Endodermal cell (in vitro differentiated cells): ENCODE results near the gene TRIM6. TPM values are rescaled to one million over a fixed set of nuclear protein-coding genes. Genes with fewer than 3 reads are reported as not detected.

Experiments used
- DNase-seq: peaks from one replicate; pipeline ENCODE4 v3.0.0-alpha.2; 2017
- H3K27ac ChIP-seq: 2 replicates; pipeline ENCODE4 v1.5.1; 2013; ENCODE audit warnings: mild to moderate bottlenecking, low read depth, low read length, moderate library complexity
- H3K27me3 ChIP-seq: 2 replicates; pipeline ENCODE4 v1.6.1; 2013; ENCODE audit warnings: mild to moderate bottlenecking, low read length, moderate library complexity; ENCODE audit not compliant: insufficient read depth, control insufficient read depth, poor library complexity, severe bottlenecking
- H3K36me3 ChIP-seq: 2 replicates; pipeline ENCODE4 v1.7.0; 2013; ENCODE audit warnings: mild to moderate bottlenecking, low read length, moderate library complexity; ENCODE audit not compliant: control insufficient read depth, insufficient read depth
- H3K4me1 ChIP-seq: one replicate; pipeline ENCODE4 v1.7.0; 2013; ENCODE audit warnings: low read length; ENCODE audit not compliant: control insufficient read depth, insufficient read depth
- H3K4me3 ChIP-seq: 2 replicates; pipeline ENCODE4 v1.5.1; 2013; ENCODE audit warnings: mild to moderate bottlenecking, low read length, moderate library complexity
- H3K9ac ChIP-seq: 2 replicates; pipeline ENCODE4 v1.6.1; 2013; ENCODE audit warnings: mild to moderate bottlenecking, low read length, moderate library complexity; ENCODE audit not compliant: poor library complexity, severe bottlenecking; ENCODE audit errors: extremely low read depth
- H3K9me3 ChIP-seq: 2 replicates; pipeline ENCODE4 v1.6.1; 2013; ENCODE audit warnings: mild to moderate bottlenecking, low read length, moderate library complexity; ENCODE audit not compliant: control insufficient read depth
- H3K27ac Mint-ChIP-seq: 2 replicates; pipeline ENCODE4 v1.8.0; 2020; ENCODE audit warnings: mixed read lengths
- H3K27me3 Mint-ChIP-seq: 2 replicates; pipeline ENCODE4 v1.8.0; 2021; ENCODE audit warnings: mild to moderate bottlenecking, mixed read lengths; ENCODE audit not compliant: insufficient read depth
- H3K36me3 Mint-ChIP-seq: 2 replicates; pipeline ENCODE4 v1.8.0; 2020; ENCODE audit warnings: low read depth, mixed read lengths
- H3K4me1 Mint-ChIP-seq: 2 replicates; pipeline ENCODE4 v1.8.0; 2020; ENCODE audit warnings: mixed read lengths
- H3K4me3 Mint-ChIP-seq: 2 replicates; pipeline ENCODE4 v1.8.0; 2020; ENCODE audit warnings: mild to moderate bottlenecking, moderate library complexity, mixed read lengths
- H3K9me3 Mint-ChIP-seq: 2 replicates; pipeline ENCODE4 v1.8.0; 2020; ENCODE audit warnings: mild to moderate bottlenecking, mixed read lengths
- CTCF ChIP-seq: fragments of 200-600 bp; sonication (generic); conservative IDR thresholded peaks from 2 replicates; pipeline ENCODE4 v1.5.0; 2021; ENCODE audit warnings: antibody characterized with exemption, mild to moderate bottlenecking
- WGBS, 2 experiments: methylation state at CpG; one replicate each; pipeline versions ENCODE4 v1.1.5 to v1.1.7; 2013; ENCODE audit warnings: missing lambda C conversion rate in 2 of 2, mixed read lengths in 1 of 2; ENCODE audit not compliant: insufficient coverage in 1 of 2, insufficient read length in 1 of 2; 5-methylcytosine and 5-hydroxymethylcytosine counted together
- total RNA-seq, 2 donors: library from RNA; stranded (reverse); fragmentation: NEBNext Ultra II Directional in 1 of 2; extraction: Animal tissue kit (Norgen Biotek cat#: 25700) in 1 of 2; gene quantifications; 2 replicates in 1 of 2; 3 replicates in 1 of 2; pipeline ENCODE4 v1.2.1, GENCODE V29; 2021

Gene TRIM6
- total RNA-seq, 2 donors from 2014 or later = 17.4 to 26.1 TPM

- WGBS, 2 experiments = 86 to 90% methylated on average over 2 to 5 of the region's 5 CpGs
- no peaks in the 10 kb centered on the region for H3K9me3 ChIP-seq
- no peak overlapping the region for H3K4me3 ChIP-seq
- no peak for DNase-seq
- no peaks in the 10 kb centered on the region for H3K27me3 ChIP-seq
- no peak overlapping the region for H3K27ac Mint-ChIP-seq
- no peak overlapping the region for H3K4me3 Mint-ChIP-seq
- H3K9me3 Mint-ChIP-seq = peaks cover 11% of the 10 kb centered on the region
- H3K36me3 ChIP-seq = no peaks in the 10 kb centered on the region
- peaks cover 17% of the 10 kb centered on the region for H3K4me1 Mint-ChIP-seq
- no peaks in the 10 kb centered on the region for H3K4me1 ChIP-seq
- peaks cover 1% of the 10 kb centered on the region for H3K27me3 Mint-ChIP-seq
- H3K27ac ChIP-seq = no peak overlapping the region
- no peaks in the 10 kb centered on the region for H3K36me3 Mint-ChIP-seq
- H3K9ac ChIP-seq = no peak overlapping the region
- TF ChIP-seq CTCF = no peak
Observed at GRCh38 chr11:5592615-5593014, 3.8 kb upstream of the TRIM6 start.

GRCh38 chr11:5593146-5593545, 3.3 kb upstream of the TRIM6 start:
- Histone ChIP-seq H3K27ac (no peak overlapping the region), H3K4me1 (peaks cover 2% of the 10 kb centered on the region), H3K36me3 (no peaks in the 10 kb centered on the region), H3K27me3 (no peaks in the 10 kb centered on the region), H3K4me3 (no peak overlapping the region), H3K9ac (no peak overlapping the region), H3K9me3 (no peaks in the 10 kb centered on the region)
- H3K27me3 Mint-ChIP-seq = peaks cover 1% of the 10 kb centered on the region
- H3K36me3 Mint-ChIP-seq = no peaks in the 10 kb centered on the region
- peaks cover 11% of the 10 kb centered on the region for H3K9me3 Mint-ChIP-seq
- DNase-seq = no peak
- no peak overlapping the region for H3K27ac Mint-ChIP-seq
- no peak for TF ChIP-seq CTCF
- no CpG with 5 or more reads among the region's 1 CpG for WGBS, 2 experiments
- peaks cover 22% of the 10 kb centered on the region for H3K4me1 Mint-ChIP-seq
- no peak overlapping the region for H3K4me3 Mint-ChIP-seq

- no peaks in the 10 kb centered on the region for H3K9me3 Mint-ChIP-seq
- Histone ChIP-seq H3K9ac (no peak overlapping the region), H3K27me3 (no peaks in the 10 kb centered on the region), H3K27ac (no peak overlapping the region), H3K4me3 (peak overlapping the region; percentile 88), H3K9me3 (no peaks in the 10 kb centered on the region), H3K4me1 (peaks cover 4% of the 10 kb centered on the region), H3K36me3 (no peaks in the 10 kb centered on the region)
- peaks cover 1% of the 10 kb centered on the region for H3K27me3 Mint-ChIP-seq
- no peak overlapping the region for H3K27ac Mint-ChIP-seq
- no peaks in the 10 kb centered on the region for H3K36me3 Mint-ChIP-seq
- peak overlapping the region; percentile 84 for H3K4me3 Mint-ChIP-seq
- WGBS, 2 experiments = 29 to 30% methylated on average over 2 to 3 of the region's 3 CpGs
- no peak for TF ChIP-seq CTCF
- DNase-seq = peak; percentile 54
- H3K4me1 Mint-ChIP-seq = peaks cover 36% of the 10 kb centered on the region
Observed at GRCh38 chr11:5597953-5598352, 1.5 kb downstream of the TRIM6 start.
